ENCODE measurements around the gene HSD17B13.

Gene HSD17B13

GRCh38 chr4:87283151-87283550 lies 39.5 kb downstream of the HSD17B13 start:
- TF ChIP-seq, protein P1, sequence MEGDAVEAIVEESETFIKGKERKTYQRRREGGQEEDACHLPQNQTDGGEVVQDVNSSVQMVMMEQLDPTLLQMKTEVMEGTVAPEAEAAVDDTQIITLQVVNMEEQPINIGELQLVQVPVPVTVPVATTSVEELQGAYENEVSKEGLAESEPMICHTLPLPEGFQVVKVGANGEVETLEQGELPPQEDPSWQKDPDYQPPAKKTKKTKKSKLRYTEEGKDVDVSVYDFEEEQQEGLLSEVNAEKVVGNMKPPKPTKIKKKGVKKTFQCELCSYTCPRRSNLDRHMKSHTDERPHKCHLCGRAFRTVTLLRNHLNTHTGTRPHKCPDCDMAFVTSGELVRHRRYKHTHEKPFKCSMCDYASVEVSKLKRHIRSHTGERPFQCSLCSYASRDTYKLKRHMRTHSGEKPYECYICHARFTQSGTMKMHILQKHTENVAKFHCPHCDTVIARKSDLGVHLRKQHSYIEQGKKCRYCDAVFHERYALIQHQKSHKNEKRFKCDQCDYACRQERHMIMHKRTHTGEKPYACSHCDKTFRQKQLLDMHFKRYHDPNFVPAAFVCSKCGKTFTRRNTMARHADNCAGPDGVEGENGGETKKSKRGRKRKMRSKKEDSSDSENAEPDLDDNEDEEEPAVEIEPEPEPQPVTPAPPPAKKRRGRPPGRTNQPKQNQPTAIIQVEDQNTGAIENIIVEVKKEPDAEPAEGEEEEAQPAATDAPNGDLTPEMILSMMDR (IDR thresholded peaks at IDR 0.05; ENCODE audit: low read length, missing control alignments), result no peak
- no peak for DNase-seq (ENCODE audit: low read depth)

DNA sequence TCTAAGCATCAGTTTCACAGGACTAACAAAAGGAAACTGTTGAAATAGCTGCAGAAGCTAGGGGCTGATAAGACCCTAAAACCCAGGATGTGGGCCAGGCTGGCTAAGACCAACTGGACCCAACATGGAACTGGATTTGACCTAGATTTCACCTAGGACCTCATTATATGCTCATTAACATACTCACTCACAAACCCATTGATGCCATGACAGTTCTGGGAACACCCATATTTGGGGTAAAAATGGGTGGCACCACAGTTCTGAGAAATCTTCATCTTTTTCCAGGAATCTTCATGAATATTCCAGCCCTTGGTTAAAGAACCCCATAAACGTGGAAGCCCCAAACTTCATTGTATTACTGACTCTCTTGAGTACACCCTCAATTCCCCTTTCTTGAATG lies 41.1 kb downstream of the HSD17B13 start:
- no peak overlapping the region for H3K4me3 ChIP-seq (replicated peaks; ENCODE audit: low read depth, low read length)
- TF ChIP-seq, protein P1 (IDR thresholded peaks at IDR 0.05; ENCODE audit: low read length, missing control alignments), result no peak
- DNase-seq (ENCODE audit: low read depth), result no peak

More at GRCh38 chr4:87283151-87283550, 39.5 kb downstream of the HSD17B13 start:
- H3K4me3 ChIP-seq (replicated peaks; ENCODE audit: low read depth, low read length), result no peak overlapping the region

GRCh38 chr4:87278335-87278794 lies 44.3 kb downstream of the HSD17B13 start:
- TF ChIP-seq, protein P1 (IDR thresholded peaks at IDR 0.05; ENCODE audit: low read length, missing control alignments), result no peak
- DNase-seq (ENCODE audit: low read depth), result no peak

GRCh38 chr4:87275311-87275710 lies 47.4 kb downstream of the HSD17B13 start:
- DNase-seq (ENCODE audit: low read depth), result no peak
- TF ChIP-seq, protein P1 (IDR thresholded peaks at IDR 0.05; ENCODE audit: low read length, missing control alignments), result no peak
- H3K4me3 ChIP-seq (replicated peaks; ENCODE audit: low read depth, low read length), result no peak overlapping the region

More at GRCh38 chr4:87278335-87278794, 44.3 kb downstream of the HSD17B13 start:
- H3K4me3 ChIP-seq (replicated peaks; ENCODE audit: low read depth, low read length), result no peak overlapping the region

DNA sequence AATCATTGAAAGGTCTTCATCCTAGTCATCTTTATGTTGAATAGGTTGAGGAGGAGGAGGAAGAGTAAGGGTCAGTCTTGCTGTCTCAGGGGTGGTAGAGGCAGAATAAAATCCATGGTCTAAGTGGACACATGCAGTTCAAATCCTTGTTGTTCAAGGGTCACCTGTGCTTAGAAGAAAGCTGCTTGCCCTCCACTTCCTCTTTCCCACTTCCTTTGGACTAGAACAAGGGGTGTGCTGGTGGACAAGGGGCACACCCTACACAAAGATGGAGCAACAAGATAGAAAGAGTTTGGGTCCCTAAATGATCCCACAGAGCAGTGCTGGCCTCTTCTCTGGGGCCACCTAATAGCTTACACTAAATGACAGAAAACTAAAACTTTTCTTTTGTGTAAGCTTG lies 47.9 kb downstream of the HSD17B13 start:
- DNase-seq (ENCODE audit: low read depth), result no peak
- TF ChIP-seq, protein P1 (IDR thresholded peaks at IDR 0.05; ENCODE audit: low read length, missing control alignments), result no peak
- no peak overlapping the region for H3K4me3 ChIP-seq (replicated peaks; ENCODE audit: low read depth, low read length)

DNA sequence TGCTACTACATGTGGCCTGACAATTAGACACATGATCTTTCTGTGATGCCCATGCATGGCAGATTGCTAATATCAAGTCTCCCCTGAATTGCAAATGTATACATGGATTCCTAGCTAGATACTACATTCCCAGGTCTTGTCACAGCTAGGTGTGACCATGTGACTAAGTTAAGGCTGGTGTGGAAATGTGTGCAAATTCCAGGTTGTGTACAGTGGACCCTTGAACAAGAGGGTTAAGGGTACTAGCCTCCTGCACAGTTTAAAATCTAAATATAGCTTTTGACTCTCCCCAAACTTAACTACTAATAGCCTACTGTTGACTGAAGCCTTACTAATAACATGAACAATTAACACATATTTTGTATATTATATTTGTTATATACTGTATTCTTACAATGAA lies 48.4 kb downstream of the HSD17B13 start:
- no peak for DNase-seq (ENCODE audit: low read depth)
- H3K4me3 ChIP-seq (replicated peaks; ENCODE audit: low read depth, low read length), result no peak overlapping the region
- TF ChIP-seq, protein P1 (IDR thresholded peaks at IDR 0.05; ENCODE audit: low read length, missing control alignments), result no peak

- DNase-seq (ENCODE audit: low read depth), result no peak
- TF ChIP-seq, protein P1 (IDR thresholded peaks at IDR 0.05; ENCODE audit: low read length, missing control alignments), result no peak
- no peak overlapping the region for H3K4me3 ChIP-seq (replicated peaks; ENCODE audit: low read depth, low read length)
Measured at GRCh38 chr4:87270825-87271224, 51.9 kb downstream of the HSD17B13 start.
